22Rv1 (cell line): ENCODE measurements around the gene ARSG.

Experiments used
- CTCF ChIP-seq: fragments of 450-650 bp; IDR thresholded peaks from 2 replicates; pipeline ENCODE4 v1.5.1; 2017; ENCODE audit warnings: mild to moderate bottlenecking
- ZFX ChIP-seq: fragments of 450-650 bp; IDR thresholded peaks from 2 replicates; pipeline ENCODE4 v1.6.1; 2017; ENCODE audit warnings: antibody characterized with exemption, borderline replicate concordance

GRCh38 chr17:68290955-68291835 lies at the start of gene ARSG, which contains the start of gene SLC16A6:
- TF ChIP-seq CTCF (no peak), ZFX (no peak)
